Ureter (tissue), 1 donor: ENCODE measurements around the gene AHSG. TPM values are rescaled to one million over a fixed set of nuclear protein-coding genes. Genes with fewer than 3 reads are reported as not detected.
A peak's percentile ranks its signal among the peaks of the same experiment; 100 is the strongest.
"Not testable (repeated sequence)": the region's sequence is repeated elsewhere in the genome, so short reads cannot be mapped to it uniquely, and the experiment has no call there.

Source experiments
- DNase-seq: peaks from one replicate; pipeline ENCODE4 v3.0.0-alpha.2; 2020; ENCODE audit warnings: low spot score
- total RNA-seq: library from RNA; stranded (reverse); gene quantifications from one replicate; pipeline ENCODE4 v1.2.4, GENCODE V29; 2023
- donor health status: DM: yes; HTN: yes; CAD: no.

Gene AHSG
- total RNA-seq, 1 donor from 2014 or later, result not detected

GRCh38 chr3:186617036-186617946, 4.4 kb downstream of the AHSG start:
- DNase-seq, result peak; percentile 88

- DNase-seq, result no peak
Observed at GRCh38 chr3:186618318-186618938, 5.6 kb downstream of the AHSG start.

GRCh38 chr3:186619787-186620212, 6.9 kb downstream of the AHSG start:
- DNase-seq, result no peak

GRCh38 chr3:186620213-186621092, 7.6 kb downstream of the AHSG start:
- no peak for DNase-seq

- DNase-seq, result no peak
Observed at GRCh38 chr3:186621894-186622650, 9.2 kb downstream of the AHSG start.

- DNase-seq, result no peak
Observed at GRCh38 chr3:186622651-186623310, 9.9 kb downstream of the AHSG start.

- no peak for DNase-seq
Observed at GRCh38 chr3:186624598-186624997, 11.7 kb downstream of the AHSG start.

GRCh38 chr3:186625600-186626042, 12.8 kb downstream of the AHSG start:
- no peak for DNase-seq

GRCh38 chr3:186626254-186626847, 13.5 kb downstream of the AHSG start:
- DNase-seq, result no peak

GRCh38 chr3:186627852-186628414, 15.1 kb downstream of the AHSG start:
- DNase-seq, result no peak

- no peak for DNase-seq
Observed at GRCh38 chr3:186628756-186629155, 15.9 kb downstream of the AHSG start.

- DNase-seq, result no peak
Observed at GRCh38 chr3:186630950-186631641, 18.2 kb downstream of the AHSG start.

GRCh38 chr3:186633481-186633880, 20.6 kb downstream of the AHSG start:
- no peak for DNase-seq

- not testable (repeated sequence) for DNase-seq
Observed at GRCh38 chr3:186634207-186634606, 21.3 kb downstream of the AHSG start.

- no peak for DNase-seq
Observed at GRCh38 chr3:186635532-186635931, 22.7 kb downstream of the AHSG start.

GRCh38 chr3:186636536-186636935, 23.7 kb downstream of the AHSG start:
- DNase-seq, result no peak

- no peak for DNase-seq
Observed at GRCh38 chr3:186637686-186638085, 24.8 kb downstream of the AHSG start.

GRCh38 chr3:186638259-186638658, 25.4 kb downstream of the AHSG start:
- no peak for DNase-seq

- no peak for DNase-seq
Observed at GRCh38 chr3:186639778-186640472, 27.1 kb downstream of the AHSG start, which contains the start of gene FETUB. Gene FETUB (plus strand): TSS chr3:186640399. CDS start chr3:186640461, 62 bp downstream.
